Adrenal gland (tissue), 12 donors: ENCODE data around the gene LRP1-AS. TPM values are rescaled to one million over a fixed set of nuclear protein-coding genes. Genes with fewer than 3 reads are reported as not detected.

Source experiments
- DNase-seq, 7 donors: peaks; one replicate each; pipeline ENCODE4 v3.0.0-alpha.2; 2019 to 2020
- H3K27ac ChIP-seq, 5 donors: fragments of 200-600 bp; sonication (generic) in 4 of 5; 1 replicate in 3 of 5; 2 replicates in 2 of 5; pipeline versions ENCODE4 v1.5.1 to v1.8.0; 2016 to 2020; ENCODE audit warnings: mild to moderate bottlenecking in 1 of 5
- H3K27me3 ChIP-seq: fragments of 200-600 bp; 2 replicates; pipeline ENCODE4 v1.8.0; 2021
- H3K36me3 ChIP-seq, 2 donors: fragments of 200-600 bp; replicated peaks in 1 of 2; 1 replicate in 1 of 2; 2 replicates in 1 of 2; pipeline versions ENCODE4 v1.5.1 to v1.8.0; 2018 to 2022
- H3K4me1 ChIP-seq, 2 donors: fragments of 200-600 bp; replicated peaks in 1 of 2; 1 replicate in 1 of 2; 2 replicates in 1 of 2; pipeline versions ENCODE4 v1.5.1 to v1.8.0; 2018 to 2021
- H3K4me3 ChIP-seq, 4 donors: fragments of 200-600 bp; sonication (generic) in 3 of 4; one replicate each; pipeline ENCODE4 v1.5.1; 2016 to 2018
- H3K9me3 ChIP-seq, 3 donors: fragments of 200-600 bp; sonication (generic) in 1 of 3; replicated peaks in 1 of 3; 1 replicate in 2 of 3; 2 replicates in 1 of 3; pipeline versions ENCODE4 v1.5.1 to v1.8.0; 2016 to 2021
- CTCF ChIP-seq, 6 experiments: fragments of 450-650 bp in 4 of 6; fragments of 200-600 bp in 2 of 6; sonication (generic) in 1 of 6; IDR thresholded peaks; 1 replicate in 5 of 6; 2 replicates in 1 of 6; pipeline versions ENCODE4 v1.5.1 to v1.8.0; 2016 to 2021; ENCODE audit warnings: antibody characterized with exemption in 6 of 6, mild to moderate bottlenecking in 2 of 6, moderate library complexity in 1 of 6
- POLR2A ChIP-seq, 2 donors: fragments of 450-650 bp; IDR thresholded peaks; one replicate each; pipeline ENCODE4 v1.6.1; 2017; ENCODE audit warnings: antibody characterized with exemption in 2 of 2, mild to moderate bottlenecking in 2 of 2, moderate library complexity in 1 of 2
- WGBS, 4 donors: extraction: QIAGEN DNeasy Blood & Tissue Kit in 2 of 4; methylation state at CpG; one replicate each; pipeline versions ENCODE4 v1.1.5 to v1.1.7; 2013 to 2017; 5-methylcytosine and 5-hydroxymethylcytosine counted together
- intact Hi-C, 2 donors: fragments of 100-400 bp; cut with DNase I; formaldehyde crosslinking; loops; one replicate each; pipeline versions ENCODE4 v1.14.1 to v1.15.0; 2022 to 2023
- polyA plus RNA-seq, 3 donors: library from polyadenylated mRNA; stranded (reverse); fragments of 200-250 nt in 2 of 3; fragments of 350-450 nt in 1 of 3; fragmentation: Illumina TruSeq in 1 of 3; extraction: RNeasy Lipid Tissue Mini Kit (QIAGEN cat#74804) in 1 of 3; gene quantifications; one replicate each; pipeline ENCODE4 v1.2.3, GENCODE V29; 2013 to 2014
- total RNA-seq, 9 donors: library from RNA; depleted of rRNA in 4 of 9; stranded (reverse); fragments of >200 nt in 4 of 9; fragments of 120-200 nt in 1 of 9; fragmentation: NEBNext Ultra II Directional in 1 of 9; extraction: Animal tissue kit (Norgen Biotek cat#: 25700) in 1 of 9; gene quantifications; one replicate each; pipeline versions ENCODE4 v1.1.0 to v1.2.4, GENCODE V29; 2013 to 2023
- donor health status: healthy with polysubstance abuse.
- donor health status: Bipolar disorder and iron deficiency.
- donor health status: DM: yes; HTN: yes; CAD: no.
- donor health status: DM: no; HTN: no; CAD: no.
- donor health status: DM: no; HTN: no; CAD: no.
- donor health status: DM: yes; HTN: yes; CAD: no.

The LRP1-AS gene
- total and polyA plus RNA-seq, 12 donors, result not detected

- TF ChIP-seq CTCF (IDR thresholded peaks at IDR 0.05) (no peak), POLR2A (IDR thresholded peaks at IDR 0.05) (no peak)
- WGBS, 4 donors, result 83 to 92% (median 87%) methylated on average over 11 to 22 of the region's 22 CpGs
- peaks cover 0 to 76% of the 10 kb centered on the region in 2 donors for H3K36me3 ChIP-seq
- no peaks in the 10 kb centered on the region for H3K9me3 ChIP-seq
- H3K27me3 ChIP-seq, result no peaks in the 10 kb centered on the region
- DNase-seq, result no peak
- intact Hi-C loops, result loop anchor here (5.0 to 10.0 kb wide), 2 partner anchors 109 to 117 kb away; partner anchors contain the start of gene NEMP1 (in 1 of the 2)
- H3K4me1 ChIP-seq, result no peaks in the 10 kb centered on the region
- H3K27ac ChIP-seq, result no peak overlapping the region
- no peak overlapping the region for H3K4me3 ChIP-seq
Measured at GRCh38 chr12:57183939-57184725, 36.7 kb upstream of the LRP1-AS start.

DNA sequence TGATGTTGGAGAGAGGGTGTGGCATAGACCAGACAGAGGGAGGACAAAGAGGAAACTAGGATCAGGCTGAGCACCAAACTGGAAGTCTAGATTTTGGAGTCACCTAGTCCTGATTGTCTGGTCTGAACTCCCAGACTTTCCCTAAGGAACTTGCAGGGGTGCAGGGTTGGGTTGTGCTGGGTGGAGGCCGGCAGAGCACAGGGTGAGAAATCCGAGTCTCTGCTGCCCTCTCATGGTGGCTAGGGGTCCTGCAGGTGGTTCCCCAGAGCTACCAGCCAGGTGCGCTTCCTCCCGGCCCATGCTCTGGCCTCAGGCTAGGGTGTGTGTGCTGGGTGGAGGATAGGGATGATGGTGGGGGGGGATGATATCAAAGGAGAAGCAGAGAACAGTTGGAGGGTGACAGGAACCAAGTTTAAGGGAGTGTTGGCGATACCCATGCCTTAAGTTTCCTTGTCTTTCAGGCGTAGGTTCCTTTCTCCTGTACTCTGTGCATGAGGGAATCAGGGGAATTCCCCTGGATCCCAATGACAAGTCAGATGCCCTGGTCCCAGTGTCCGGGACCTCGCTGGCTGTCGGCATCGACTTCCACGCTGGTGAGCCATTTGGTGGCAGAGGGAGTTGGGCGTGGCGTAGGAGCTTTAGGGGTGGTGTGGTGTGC, 35.6 kb upstream of the LRP1-AS start:
- Histone ChIP-seq H3K4me1 (no peaks in the 10 kb centered on the region), H3K9me3 (no peaks in the 10 kb centered on the region), H3K27ac (no peak overlapping the region), H3K4me3 (no peak overlapping the region), H3K27me3 (no peaks in the 10 kb centered on the region), H3K36me3 (peaks cover 0 to 82% of the 10 kb centered on the region in 2 donors)
- peak; percentile 64 to 90 (median 77) for DNase-seq
- TF ChIP-seq POLR2A (IDR thresholded peaks at IDR 0.05), result no peak
- TF ChIP-seq CTCF (IDR thresholded peaks at IDR 0.05), result peak; percentile 80 to 93 (median 88)
- intact Hi-C loops, result loop anchor here (5.0 to 10.0 kb wide), 2 partner anchors 108 to 116 kb away; partner anchors contain the start of gene NEMP1 (in 1 of the 2)
- 43 to 69% (median 58%) methylated on average over 7 to 13 of the region's 13 CpGs for WGBS, 4 donors

- Histone ChIP-seq H3K36me3 (peaks cover 0 to 82% of the 10 kb centered on the region in 2 donors), H3K9me3 (no peaks in the 10 kb centered on the region), H3K27ac (peak overlapping the region in 1 of 5 donors; percentile 26), H3K4me1 (no peaks in the 10 kb centered on the region), H3K4me3 (no peak overlapping the region), H3K27me3 (no peaks in the 10 kb centered on the region)
- intact Hi-C loops, result loop anchor here (5.0 to 10.0 kb wide), 2 partner anchors 107 to 114 kb away; partner anchors contain the start of gene NEMP1 (in 1 of the 2)
- 69 to 85% (median 82%) methylated on average over 5 of the region's 5 CpGs for WGBS, 4 donors
- DNase-seq, result no peak
- no peak for TF ChIP-seq POLR2A (IDR thresholded peaks at IDR 0.05)
- no peak for TF ChIP-seq CTCF (IDR thresholded peaks at IDR 0.05)
Measured at GRCh38 chr12:57181561-57182155, 34.2 kb upstream of the LRP1-AS start.

GRCh38 chr12:57181072-57181471, 33.7 kb upstream of the LRP1-AS start:
- H3K27ac ChIP-seq, result peak overlapping the region in 1 of 5 donors; percentile 26
- DNase-seq, result no peak
- WGBS, 4 donors, result 67 to 80% (median 71%) methylated on average over 6 to 9 of the region's 9 CpGs
- H3K9me3 ChIP-seq, result no peaks in the 10 kb centered on the region
- no peak overlapping the region for H3K4me3 ChIP-seq
- H3K4me1 ChIP-seq, result no peaks in the 10 kb centered on the region
- no peaks in the 10 kb centered on the region for H3K27me3 ChIP-seq
- intact Hi-C loops, result loop anchor here (5.0 to 10.0 kb wide), 2 partner anchors 106 to 114 kb away; partner anchors contain the start of gene NEMP1 (in 1 of the 2)
- TF ChIP-seq CTCF (IDR thresholded peaks at IDR 0.05), result no peak
- no peak for TF ChIP-seq POLR2A (IDR thresholded peaks at IDR 0.05)
- peaks cover 0 to 82% of the 10 kb centered on the region in 2 donors for H3K36me3 ChIP-seq
